CD14-positive monocyte (primary cell): ENCODE results near the gene PCDHGA12. TPM values are rescaled to one million over a fixed set of nuclear protein-coding genes. Genes with fewer than 3 reads are reported as not detected.

Experiments used
- DNase-seq, 3 donors: peaks; one replicate each; pipeline ENCODE4 v3.0.0-alpha.2; 2011 to 2022
- H2AFZ ChIP-seq: 2 replicates; pipeline ENCODE4 v1.6.0; 2012; ENCODE audit warnings: mild to moderate bottlenecking, low read depth, low read length, inconsistent platforms; ENCODE audit not compliant: insufficient read depth, poor library complexity, severe bottlenecking
- H3K27ac ChIP-seq, 2 donors: 1 replicate in 1 of 2; 2 replicates in 1 of 2; pipeline ENCODE4 v1.5.1; 2012 to 2013; ENCODE audit warnings: low read length in 2 of 2, control low read depth in 1 of 2, inconsistent platforms in 1 of 2, low read depth in 1 of 2, mild to moderate bottlenecking in 1 of 2
- H3K27me3 ChIP-seq, 2 donors: one replicate each; pipeline versions ENCODE4 v1.6.0 to v1.6.1; 2011 to 2013; ENCODE audit warnings: low read length in 2 of 2; ENCODE audit not compliant: control insufficient read depth in 2 of 2, insufficient read depth in 2 of 2
- H3K36me3 ChIP-seq, 2 donors: replicated peaks in 1 of 2; 1 replicate in 1 of 2; 2 replicates in 1 of 2; pipeline versions ENCODE4 v1.5.1 to v1.6.1; 2012 to 2013; ENCODE audit warnings: low read length in 2 of 2, control low read depth in 1 of 2, inconsistent platforms in 1 of 2, mild to moderate bottlenecking in 1 of 2; ENCODE audit not compliant: insufficient read depth in 2 of 2, control insufficient read depth in 1 of 2
- H3K4me1 ChIP-seq, 2 donors: 1 replicate in 1 of 2; 2 replicates in 1 of 2; pipeline versions ENCODE4 v1.5.1 to v1.6.1; 2012 to 2013; ENCODE audit warnings: low read length in 2 of 2, control low read depth in 1 of 2, inconsistent platforms in 1 of 2, mild to moderate bottlenecking in 1 of 2, moderate library complexity in 1 of 2; ENCODE audit not compliant: insufficient read depth in 2 of 2, control insufficient read depth in 1 of 2
- H3K4me2 ChIP-seq: replicated peaks from 2 replicates; pipeline ENCODE3; 2012; ENCODE audit warnings: low read length, moderate library complexity, mild to moderate bottlenecking; ENCODE audit not compliant: poor library complexity, severe bottlenecking; ENCODE audit errors: extremely low read depth
- H3K4me3 ChIP-seq, 3 experiments: fragments of 200-600 bp in 1 of 3; sonication (generic) in 1 of 3; replicated peaks in 1 of 3; 1 replicate in 2 of 3; 2 replicates in 1 of 3; pipeline ENCODE4 v1.5.1; 2011 to 2013; ENCODE audit warnings: low read length in 3 of 3, mild to moderate bottlenecking in 3 of 3, control low read depth in 2 of 3, low read depth in 2 of 3, inconsistent platforms in 1 of 3, moderate library complexity in 1 of 3
- H3K79me2 ChIP-seq: 2 replicates; pipeline ENCODE4 v1.6.0; 2012; ENCODE audit warnings: mild to moderate bottlenecking, control low read depth, inconsistent platforms, low read length, moderate library complexity; ENCODE audit not compliant: insufficient read depth
- H3K9ac ChIP-seq: 2 replicates; pipeline ENCODE4 v1.6.0; 2017; ENCODE audit warnings: low read length, mild to moderate bottlenecking; ENCODE audit not compliant: insufficient read depth, poor library complexity, severe bottlenecking
- H3K9me3 ChIP-seq, 2 donors: replicated peaks in 1 of 2; 1 replicate in 1 of 2; 2 replicates in 1 of 2; pipeline versions ENCODE4 v1.5.1 to v1.6.1; 2012 to 2013; ENCODE audit warnings: low read length in 2 of 2, control low read depth in 1 of 2; ENCODE audit not compliant: control insufficient read depth in 1 of 2, insufficient read depth in 1 of 2
- H4K20me1 ChIP-seq: 2 replicates; pipeline ENCODE4 v1.6.0; 2012; ENCODE audit warnings: mild to moderate bottlenecking, low read length, control low read depth, moderate library complexity; ENCODE audit not compliant: insufficient read depth
- H3K27ac Mint-ChIP-seq, 7 donors: one replicate each; pipeline ENCODE4 v1.8.0; 2020; ENCODE audit warnings: mild to moderate bottlenecking in 7 of 7, mixed read lengths in 7 of 7, moderate library complexity in 6 of 7, inconsistent platforms in 2 of 7
- H3K27me3 Mint-ChIP-seq, 3 donors: one replicate each; pipeline ENCODE4 v1.8.0; 2021 to 2022; ENCODE audit warnings: low read depth in 3 of 3, mild to moderate bottlenecking in 3 of 3, mixed read lengths in 3 of 3, moderate library complexity in 3 of 3, inconsistent platforms in 1 of 3
- H3K36me3 Mint-ChIP-seq, 2 donors: one replicate each; pipeline ENCODE4 v1.8.0; 2020; ENCODE audit warnings: mixed read lengths in 2 of 2, inconsistent platforms in 1 of 2, mild to moderate bottlenecking in 1 of 2
- H3K4me1 Mint-ChIP-seq: one replicate; pipeline ENCODE4 v1.8.0; 2020; ENCODE audit warnings: mild to moderate bottlenecking, mixed read lengths
- H3K4me3 Mint-ChIP-seq, 2 donors: one replicate each; pipeline ENCODE4 v1.8.0; 2020; ENCODE audit warnings: mild to moderate bottlenecking in 2 of 2, mixed read lengths in 2 of 2, moderate library complexity in 1 of 2
- H3K9me3 Mint-ChIP-seq, 7 donors: one replicate each; pipeline ENCODE4 v1.8.0; 2020 to 2022; ENCODE audit warnings: mixed read lengths in 7 of 7, mild to moderate bottlenecking in 6 of 7, moderate library complexity in 6 of 7, inconsistent platforms in 2 of 7
- CTCF ChIP-seq: fragments of 200-600 bp; IDR thresholded peaks from one replicate; pipeline ENCODE4 v1.8.0; 2022; ENCODE audit warnings: antibody characterized with exemption, mild to moderate bottlenecking
- WGBS: methylation state at CpG from one replicate; pipeline ENCODE4 v1.1.5; 2013; ENCODE audit warnings: missing lambda C conversion rate; ENCODE audit not compliant: insufficient coverage; 5-methylcytosine and 5-hydroxymethylcytosine counted together
- intact Hi-C, 2 donors: fragments of 100-400 bp; cut with micrococcal nuclease; formaldehyde crosslinking; loops; one replicate each; pipeline versions ENCODE4 v1.15.0 to v1.15.1; 2023
- polyA plus RNA-seq, 3 donors: library from polyadenylated mRNA; depleted of rRNA in 1 of 3; unstranded in 2 of 3; stranded (reverse) in 1 of 3; fragments of 300-500 nt in 2 of 3; fragments of >200 nt in 1 of 3; fragmentation: Illumina TruSeq in 2 of 3; gene quantifications; 1 replicate in 2 of 3; 2 replicates in 1 of 3; pipeline ENCODE4 v1.2.3, GENCODE V29; 2012 to 2021

PCDHGA12 gene
- polyA plus RNA-seq, 3 donors: 0.01 TPM; not detected in 2

DNA sequence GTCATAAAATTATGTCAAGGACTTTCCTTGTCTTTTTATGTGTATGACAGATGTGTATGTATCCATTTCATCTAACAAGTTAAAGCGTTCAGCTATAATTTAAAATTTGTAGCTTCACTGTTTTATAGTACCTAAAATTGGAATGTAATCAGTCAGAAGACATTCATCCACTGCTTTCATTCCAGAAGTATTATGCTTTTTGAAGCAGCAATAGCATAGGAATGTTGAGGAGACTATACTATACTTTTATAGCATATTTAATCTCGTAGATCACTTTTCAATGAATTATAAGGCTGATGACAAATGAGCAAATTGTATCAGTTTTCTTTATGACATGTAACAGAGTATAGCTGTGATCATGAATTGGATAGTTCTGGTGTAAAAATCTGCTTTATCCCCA is 6.9 kb downstream of the PCDHGA12 start:
- DNase-seq: no peak
- no peak overlapping the region for H3K4me3 ChIP-seq
- H4K20me1 ChIP-seq: no peaks in the 10 kb centered on the region
- no peak overlapping the region for H3K4me3 Mint-ChIP-seq
- peaks cover 4 to 6% of the 10 kb centered on the region in 2 donors for H3K36me3 Mint-ChIP-seq
- no peak for TF ChIP-seq CTCF
- H3K9me3 Mint-ChIP-seq: peaks cover 7 to 54% (median 31%) of the 10 kb centered on the region in 7 donors
- no peak overlapping the region for H3K9ac ChIP-seq
- no peak overlapping the region for H3K27ac Mint-ChIP-seq
- no peak overlapping the region for H2AFZ ChIP-seq
- H3K79me2 ChIP-seq: no peaks in the 10 kb centered on the region
- H3K4me2 ChIP-seq: no peak overlapping the region
- H3K4me1 Mint-ChIP-seq: peaks cover under 1% of the 10 kb centered on the region
- peaks cover 22 to 28% of the 10 kb centered on the region in 2 donors for H3K9me3 ChIP-seq
- H3K27me3 ChIP-seq: peaks cover 14 to 52% of the 10 kb centered on the region in 2 donors
- no peak overlapping the region for H3K27ac ChIP-seq
- no peaks in the 10 kb centered on the region for H3K4me1 ChIP-seq
- WGBS: no CpG with 5 or more reads among the region's 2 CpGs
- no peaks in the 10 kb centered on the region for H3K36me3 ChIP-seq
- intact Hi-C loops: no loop called here
- H3K27me3 Mint-ChIP-seq: peaks cover 16 to 42% (median 31%) of the 10 kb centered on the region in 3 donors

GRCh38 chr5:141439411-141440141 is 9.3 kb downstream of the PCDHGA12 start:
- WGBS: 85% methylated on average over 7 of the region's 10 CpGs
- Histone ChIP-seq H3K9me3 (peaks cover 10 to 18% of the 10 kb centered on the region in 2 donors), H3K79me2 (no peaks in the 10 kb centered on the region), H2AFZ (no peak overlapping the region), H3K27me3 (peaks cover 11 to 34% of the 10 kb centered on the region in 2 donors), H3K36me3 (no peaks in the 10 kb centered on the region), H3K9ac (no peak overlapping the region), H3K4me2 (no peak overlapping the region), H3K4me1 (no peaks in the 10 kb centered on the region), H3K4me3 (no peak overlapping the region), H4K20me1 (no peaks in the 10 kb centered on the region), H3K27ac (no peak overlapping the region)
- Mint-ChIP-seq H3K4me1 (no peaks in the 10 kb centered on the region), H3K4me3 (no peak overlapping the region), H3K9me3 (peaks cover 2 to 41% (median 14%) of the 10 kb centered on the region in 7 donors), H3K27me3 (peaks cover 6 to 27% (median 13%) of the 10 kb centered on the region in 3 donors), H3K36me3 (no peaks in the 10 kb centered on the region), H3K27ac (no peak overlapping the region)
- no peak for DNase-seq
- intact Hi-C loops: no loop called here
- TF ChIP-seq CTCF: no peak
